Testis (tissue), 2 donors: ENCODE results near the gene RBP7.

Experiments used
- POLR2A ChIP-seq: fragments of 450-650 bp; IDR thresholded peaks from one replicate; pipeline ENCODE4 v1.6.1; 2017; ENCODE audit warnings: antibody characterized with exemption, mild to moderate bottlenecking, moderate library complexity
- TF ChIP-seq, protein P1 (sequence below), 3 experiments: fragments of 450-650 bp in 2 of 3; fragments of 200-600 bp in 1 of 3; sonication (generic) in 1 of 3; IDR thresholded peaks; one replicate each; pipeline ENCODE4 v1.5.1; 2016 to 2019; ENCODE audit warnings: antibody characterized with exemption in 3 of 3, mild to moderate bottlenecking in 2 of 3, moderate library complexity in 1 of 3

GRCh38 chr1:9993561-9994075 lies 3.4 kb upstream of the RBP7 start:
- TF ChIP-seq, protein P1, sequence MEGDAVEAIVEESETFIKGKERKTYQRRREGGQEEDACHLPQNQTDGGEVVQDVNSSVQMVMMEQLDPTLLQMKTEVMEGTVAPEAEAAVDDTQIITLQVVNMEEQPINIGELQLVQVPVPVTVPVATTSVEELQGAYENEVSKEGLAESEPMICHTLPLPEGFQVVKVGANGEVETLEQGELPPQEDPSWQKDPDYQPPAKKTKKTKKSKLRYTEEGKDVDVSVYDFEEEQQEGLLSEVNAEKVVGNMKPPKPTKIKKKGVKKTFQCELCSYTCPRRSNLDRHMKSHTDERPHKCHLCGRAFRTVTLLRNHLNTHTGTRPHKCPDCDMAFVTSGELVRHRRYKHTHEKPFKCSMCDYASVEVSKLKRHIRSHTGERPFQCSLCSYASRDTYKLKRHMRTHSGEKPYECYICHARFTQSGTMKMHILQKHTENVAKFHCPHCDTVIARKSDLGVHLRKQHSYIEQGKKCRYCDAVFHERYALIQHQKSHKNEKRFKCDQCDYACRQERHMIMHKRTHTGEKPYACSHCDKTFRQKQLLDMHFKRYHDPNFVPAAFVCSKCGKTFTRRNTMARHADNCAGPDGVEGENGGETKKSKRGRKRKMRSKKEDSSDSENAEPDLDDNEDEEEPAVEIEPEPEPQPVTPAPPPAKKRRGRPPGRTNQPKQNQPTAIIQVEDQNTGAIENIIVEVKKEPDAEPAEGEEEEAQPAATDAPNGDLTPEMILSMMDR (IDR thresholded peaks at IDR 0.05) = no peak
- TF ChIP-seq POLR2A = no peak
